Posterior cingulate gyrus (tissue), 11 donors: ENCODE results near the gene JMJD4.

Source experiments
- DNase-seq, 10 donors: peaks; one replicate each; pipeline versions ENCODE4 v3.0.0 to v3.0.0-alpha.2; 2020 to 2021; ENCODE audit warnings: mixed read lengths in 3 of 10
- intact Hi-C: fragments of 100-400 bp; cut with DNase I; formaldehyde crosslinking; loops from one replicate; pipeline ENCODE4 v1.15.1; 2023

The JMJD4 gene

DNA sequence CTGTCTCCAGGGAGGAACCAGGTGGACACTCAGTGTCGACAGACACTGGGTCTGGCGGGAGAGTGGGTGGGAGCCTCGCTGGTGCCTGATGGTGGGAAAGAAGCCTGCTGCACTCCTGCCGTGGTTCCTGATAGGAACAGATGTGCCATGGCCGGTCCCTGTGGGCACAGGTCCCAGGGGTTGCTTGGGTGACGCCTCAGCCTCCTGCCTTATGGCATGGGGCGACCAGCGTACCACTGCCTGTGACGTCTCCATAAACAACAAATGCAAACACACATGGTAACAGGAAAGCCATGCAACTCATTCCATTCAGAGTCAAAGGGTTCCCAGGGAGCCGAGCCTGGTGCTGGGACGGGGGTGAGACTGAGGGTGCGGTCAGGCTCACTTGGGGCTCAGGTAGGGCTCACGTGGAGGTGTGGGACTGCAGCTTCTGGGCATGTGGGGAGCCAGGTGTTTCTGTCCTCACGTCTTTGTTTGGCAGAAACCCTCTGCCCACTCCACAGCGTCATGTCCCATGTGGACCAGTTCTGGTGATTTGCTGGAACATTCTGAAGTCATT lies 34.9 kb upstream of the JMJD4 start:
- DNase-seq, result peak in 2 of 10 donors; percentile 31 to 45
- intact Hi-C loops, result loop anchor here (10.0 kb wide), 1 partner anchor 315 kb away; the partner anchor contains the start of gene ARF1

DNA sequence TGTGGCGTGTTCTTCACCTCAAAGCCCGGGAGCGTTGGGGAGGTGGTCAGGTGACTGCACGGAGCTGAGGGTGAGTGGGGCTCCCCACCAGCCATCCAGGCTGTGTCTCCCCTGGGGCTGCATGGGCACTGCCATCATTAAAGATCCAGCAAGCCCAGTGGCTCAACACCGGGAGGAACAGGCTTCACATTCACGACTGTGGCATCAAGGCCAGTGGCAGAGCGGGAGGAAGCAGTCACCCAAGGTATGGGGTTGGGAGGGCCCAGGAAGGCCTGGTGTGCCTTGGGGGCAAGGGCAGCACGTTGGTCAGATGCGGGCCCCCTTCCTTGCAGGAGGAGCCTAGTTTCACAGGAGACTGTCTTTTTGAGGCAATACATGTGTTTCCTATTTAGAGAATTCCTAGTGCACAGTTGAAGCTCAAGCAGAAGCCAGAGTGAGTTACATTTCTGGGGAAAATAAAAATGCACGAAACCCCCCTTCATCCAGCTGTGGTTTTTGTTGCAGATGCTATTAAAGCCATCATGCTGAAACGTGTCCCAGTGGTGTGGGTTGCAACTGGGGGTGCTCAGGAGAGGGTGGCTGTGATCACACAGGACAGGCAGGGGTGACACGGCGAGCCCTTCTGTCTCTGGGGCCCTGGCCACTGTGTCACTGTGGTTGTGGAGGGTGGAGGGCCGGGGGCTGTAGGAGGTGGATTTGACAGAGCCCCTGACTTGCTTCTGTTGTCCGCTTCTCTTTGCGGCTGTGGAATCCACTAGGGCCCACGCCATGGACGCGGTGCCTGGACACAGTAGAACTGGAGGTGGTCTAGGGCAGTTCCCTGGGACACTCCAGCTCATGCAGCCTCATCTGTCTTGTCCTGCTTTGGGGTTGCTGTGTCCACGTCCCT lies 34.2 kb upstream of the JMJD4 start:
- intact Hi-C loops, result loop anchor here (10.0 kb wide), 1 partner anchor 316 kb away; the partner anchor contains the start of gene ARF1

DNA sequence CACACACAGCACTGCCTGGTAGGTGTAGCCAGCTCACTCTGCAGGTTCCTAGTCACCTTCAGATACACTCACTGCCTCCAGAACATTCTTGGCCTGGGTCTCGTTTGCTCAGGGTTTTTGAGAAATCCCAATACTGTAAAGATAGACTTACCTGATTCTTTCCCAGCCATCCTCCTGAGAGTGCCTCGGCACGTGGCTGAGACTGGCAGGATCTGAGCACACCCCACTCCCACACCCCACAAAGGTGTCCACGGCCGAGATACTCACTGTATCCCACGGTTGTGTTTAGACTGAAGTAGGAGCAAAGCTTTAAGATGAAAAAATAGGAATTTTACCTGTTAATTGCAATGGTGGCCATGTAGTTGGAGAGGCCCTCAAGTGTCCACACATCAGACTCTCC lies 33.5 kb upstream of the JMJD4 start:
- intact Hi-C loops, result loop anchor here (10.0 kb wide), 1 partner anchor 316 kb away; the partner anchor contains the start of gene ARF1
- peak in 2 of 10 donors; percentile 12 to 57 for DNase-seq

More for the DNA sequence above, 34.2 kb upstream of the JMJD4 start:
- DNase-seq, result peak in 3 of 10 donors; percentile 49 to 59 (median 58)

DNA sequence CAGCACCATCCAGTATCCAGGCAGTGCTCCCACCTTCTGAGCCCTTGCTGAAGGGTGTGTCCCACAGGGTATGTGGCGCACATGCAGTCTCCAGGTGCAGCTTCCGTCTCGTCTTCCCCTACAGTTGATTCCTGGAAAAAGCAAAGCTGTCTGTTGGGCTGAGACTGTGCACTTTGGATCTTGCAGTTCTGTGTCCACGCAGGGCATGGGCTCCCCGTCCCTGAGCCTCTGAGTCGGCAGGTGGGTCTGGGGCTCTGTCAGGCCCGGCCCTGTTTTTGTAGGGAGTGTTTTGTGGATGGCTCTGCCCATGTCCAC lies 33.0 kb upstream of the JMJD4 start:
- peak in 1 of 10 donors; percentile 43 for DNase-seq

DNA sequence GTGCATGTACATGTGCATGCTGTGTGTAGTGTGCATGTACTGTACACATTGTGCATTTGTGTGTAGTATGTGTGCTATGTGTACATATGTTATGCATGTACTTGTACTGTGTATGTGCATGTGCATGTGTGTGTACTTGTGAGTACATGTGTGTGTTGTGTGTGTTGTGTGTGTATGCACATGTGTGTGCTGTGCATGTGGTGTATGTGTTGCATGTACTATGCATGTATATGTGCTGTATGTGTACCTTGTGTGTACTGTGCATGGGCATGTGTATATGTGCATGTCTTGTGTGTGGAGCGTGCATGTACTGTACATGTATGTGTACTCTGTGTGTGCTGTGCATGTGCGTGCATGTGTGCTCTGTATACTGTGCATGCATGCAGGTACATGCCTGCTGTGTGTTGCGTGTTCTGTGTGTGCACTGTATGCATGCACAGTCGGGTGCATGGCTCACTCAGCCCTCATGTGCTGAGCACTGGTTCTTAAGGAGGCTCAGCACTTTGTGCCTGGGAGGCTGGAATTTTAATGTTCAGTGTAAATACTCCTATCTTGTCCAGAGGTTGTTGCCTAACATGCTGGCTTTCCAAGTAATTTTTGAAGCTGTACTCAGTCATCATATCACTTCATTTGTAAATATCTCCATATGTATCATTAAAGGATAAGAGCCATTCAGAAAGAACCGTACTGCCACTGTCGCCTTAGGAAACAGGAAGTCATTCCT lies 32.5 kb upstream of the JMJD4 start:
- intact Hi-C loops, result loop anchor here (10.0 kb wide), 1 partner anchor 317 kb away; the partner anchor contains the start of gene ARF1
- DNase-seq, result peak in 1 of 10 donors; percentile 8

More for the DNA sequence above, 33.0 kb upstream of the JMJD4 start:
- intact Hi-C loops, result loop anchor here (10.0 kb wide), 1 partner anchor 317 kb away; the partner anchor contains the start of gene ARF1

DNA sequence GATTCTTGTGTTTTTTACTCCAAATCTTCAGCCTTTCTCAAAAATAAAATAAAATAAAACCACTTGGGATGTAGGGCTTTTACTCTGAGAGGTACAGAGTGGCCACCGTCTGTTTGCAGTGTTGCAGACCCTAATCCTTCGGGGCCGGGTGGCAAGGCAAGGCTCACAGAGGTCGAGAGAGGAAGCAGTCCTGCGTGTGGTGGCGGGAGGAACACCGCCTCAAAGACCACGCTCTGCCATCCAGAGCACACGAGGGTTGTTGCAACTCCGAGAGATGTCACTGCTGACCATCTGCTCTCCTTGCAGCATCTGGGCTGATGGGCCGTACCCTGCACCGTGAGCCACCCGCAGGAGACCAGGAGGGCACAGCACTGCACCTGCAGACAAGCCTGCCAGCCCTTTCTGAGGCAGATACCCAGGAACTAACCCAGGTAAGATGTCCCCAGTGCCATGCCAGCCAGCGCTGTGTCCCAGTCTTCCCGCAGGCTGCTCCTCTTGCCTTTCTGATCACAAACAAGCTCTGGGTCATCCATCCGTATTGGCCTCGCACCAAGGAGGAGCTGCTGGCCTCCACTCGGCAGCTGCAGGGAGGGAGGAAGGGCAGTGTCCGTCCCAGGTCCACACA lies 31.7 kb upstream of the JMJD4 start:
- intact Hi-C loops, result loop anchor here (10.0 kb wide), 1 partner anchor 318 kb away; the partner anchor contains the start of gene ARF1

DNA sequence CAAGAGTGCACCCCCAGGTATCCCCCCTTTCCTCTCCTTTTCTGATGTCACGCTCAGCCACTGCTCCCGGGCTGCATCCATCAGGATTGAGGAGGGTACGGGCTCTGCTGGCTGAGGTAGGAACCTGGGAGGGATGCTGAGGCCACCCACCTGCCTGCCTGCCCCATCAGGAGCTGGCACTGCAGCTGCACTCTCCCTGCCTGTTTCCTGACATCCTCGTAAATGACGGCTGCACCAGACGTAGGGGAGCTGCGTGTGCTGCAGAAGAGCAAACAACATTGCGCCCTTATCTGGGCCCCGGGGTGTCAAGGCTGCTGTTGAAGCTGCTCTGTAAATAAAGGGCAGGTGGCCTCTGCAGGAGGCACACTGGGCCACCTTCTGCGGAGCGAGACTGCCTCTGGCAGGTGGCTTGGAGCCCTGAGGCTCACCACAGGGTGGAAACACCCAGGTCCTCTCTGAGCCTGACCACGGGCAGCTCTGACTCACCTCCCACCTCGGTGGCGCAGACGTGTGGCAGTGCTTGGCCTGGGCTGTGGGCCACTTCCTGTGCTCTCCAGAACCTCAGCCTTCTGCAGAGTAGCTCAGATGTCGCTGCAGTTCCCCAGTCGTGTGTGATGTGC lies 31.0 kb upstream of the JMJD4 start:
- intact Hi-C loops, result loop anchor here (10.0 kb wide), 1 partner anchor 319 kb away; the partner anchor contains the start of gene ARF1

More for the DNA sequence above, 31.7 kb upstream of the JMJD4 start:
- peak in 3 of 10 donors; percentile 50 to 73 (median 66) for DNase-seq

DNA sequence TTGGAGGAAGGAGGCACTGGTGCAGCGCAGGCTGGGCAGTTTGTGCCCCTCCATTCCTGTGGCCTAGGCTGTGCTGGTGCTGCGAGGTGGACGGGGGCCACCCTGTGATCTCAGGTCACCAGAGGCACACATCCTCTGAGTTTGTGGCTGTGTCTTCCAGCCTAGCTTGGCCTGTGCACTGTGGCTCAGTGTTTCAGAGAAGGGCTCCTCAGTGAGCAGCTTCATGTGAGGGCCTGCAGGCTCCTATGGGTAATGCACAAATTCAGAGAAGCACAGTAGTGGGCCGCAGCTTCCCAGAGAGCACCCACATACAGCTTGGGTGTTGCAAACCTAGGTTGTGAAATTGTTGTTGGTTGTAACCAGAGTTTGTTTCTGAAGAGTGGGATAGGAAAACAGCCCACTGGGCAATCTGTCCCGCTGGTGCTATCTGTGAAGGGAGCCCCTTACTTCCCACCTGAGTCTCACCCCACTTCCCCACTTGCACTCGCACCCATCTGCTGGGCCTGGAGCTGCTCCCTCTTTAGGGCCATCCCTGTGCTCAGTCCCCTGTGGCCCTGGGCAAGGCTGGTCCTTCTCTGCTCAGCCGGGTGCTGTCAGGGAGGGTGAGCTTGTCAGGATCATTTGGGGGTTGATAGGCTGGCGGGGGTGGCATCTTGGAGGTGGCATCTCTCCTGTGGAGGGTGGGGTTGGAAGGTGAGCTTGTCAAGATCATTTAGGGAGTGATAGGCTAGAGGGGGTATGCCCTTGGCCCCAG lies 30.3 kb upstream of the JMJD4 start:
- intact Hi-C loops, result loop anchor here (10.0 kb wide), 1 partner anchor 319 kb away; the partner anchor contains the start of gene ARF1
- peak in 3 of 10 donors; percentile 30 to 71 (median 64) for DNase-seq

More for the DNA sequence above, 31.0 kb upstream of the JMJD4 start:
- DNase-seq, result peak in 3 of 10 donors; percentile 66 to 83 (median 70)

DNA sequence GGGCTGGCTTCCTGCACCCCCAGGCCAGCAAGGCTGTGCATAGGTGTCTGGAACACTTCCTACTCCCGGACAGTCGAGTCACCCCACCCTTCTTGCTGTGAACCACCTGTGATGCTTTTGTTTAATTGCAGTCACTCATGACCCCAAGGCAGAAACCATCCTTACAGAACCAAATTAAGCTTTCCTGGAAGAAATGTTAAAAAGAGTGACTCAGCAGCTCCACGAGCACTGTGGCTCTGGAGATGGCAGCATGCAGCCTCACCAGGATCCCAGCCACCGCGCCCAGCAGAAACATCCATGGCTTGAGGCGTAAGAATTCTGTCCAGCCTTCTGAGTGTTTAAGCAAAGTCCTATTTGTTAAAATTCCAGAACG lies 28.9 kb upstream of the JMJD4 start:
- peak in 3 of 10 donors; percentile 80 to 87 (median 80) for DNase-seq
- intact Hi-C loops, result loop anchor here (10.0 kb wide), 1 partner anchor 321 kb away; the partner anchor contains the start of gene ARF1

DNA sequence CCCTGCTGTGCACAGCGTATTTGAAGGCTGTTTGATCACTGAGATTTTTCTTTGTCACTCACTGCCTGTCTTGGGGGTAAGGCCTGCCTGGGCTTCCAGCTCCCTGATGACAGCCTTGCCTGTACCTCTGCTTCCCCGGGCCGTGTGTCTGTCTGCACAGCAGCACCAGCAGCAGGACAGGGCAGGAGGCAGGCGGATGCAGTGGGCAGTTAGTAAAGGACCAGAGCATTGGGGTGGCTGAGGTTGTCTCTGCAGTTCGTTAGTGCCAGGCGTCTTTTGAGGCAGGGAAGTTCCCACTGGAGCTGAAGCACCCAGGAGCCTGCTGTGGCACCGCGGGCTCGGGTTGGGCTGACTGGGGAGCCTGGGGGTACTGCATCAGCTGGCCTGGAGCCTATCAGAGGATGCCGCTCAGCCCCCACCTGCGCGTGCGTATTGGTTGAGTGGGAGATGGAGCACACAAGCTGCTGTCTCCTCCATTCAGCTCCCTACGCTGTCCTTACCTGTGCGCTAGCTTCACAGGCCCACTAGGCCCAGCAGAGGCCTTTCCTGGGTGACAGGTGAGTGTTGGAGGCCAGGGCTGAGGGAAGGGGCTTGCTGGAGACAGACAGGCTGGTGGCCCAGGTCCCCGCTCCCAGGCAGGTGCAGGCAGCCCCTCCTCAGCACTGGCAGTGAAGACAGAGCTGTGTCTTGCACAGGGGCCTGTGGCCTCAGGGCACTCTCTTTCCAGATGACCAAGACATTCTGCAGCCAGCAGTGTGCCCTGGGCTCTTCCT lies 28.3 kb upstream of the JMJD4 start:
- DNase-seq, result peak in 3 of 10 donors; percentile 73 to 76 (median 76)
- intact Hi-C loops, result loop anchor here (10.0 kb wide), 1 partner anchor 321 kb away; the partner anchor contains the start of gene ARF1

DNA sequence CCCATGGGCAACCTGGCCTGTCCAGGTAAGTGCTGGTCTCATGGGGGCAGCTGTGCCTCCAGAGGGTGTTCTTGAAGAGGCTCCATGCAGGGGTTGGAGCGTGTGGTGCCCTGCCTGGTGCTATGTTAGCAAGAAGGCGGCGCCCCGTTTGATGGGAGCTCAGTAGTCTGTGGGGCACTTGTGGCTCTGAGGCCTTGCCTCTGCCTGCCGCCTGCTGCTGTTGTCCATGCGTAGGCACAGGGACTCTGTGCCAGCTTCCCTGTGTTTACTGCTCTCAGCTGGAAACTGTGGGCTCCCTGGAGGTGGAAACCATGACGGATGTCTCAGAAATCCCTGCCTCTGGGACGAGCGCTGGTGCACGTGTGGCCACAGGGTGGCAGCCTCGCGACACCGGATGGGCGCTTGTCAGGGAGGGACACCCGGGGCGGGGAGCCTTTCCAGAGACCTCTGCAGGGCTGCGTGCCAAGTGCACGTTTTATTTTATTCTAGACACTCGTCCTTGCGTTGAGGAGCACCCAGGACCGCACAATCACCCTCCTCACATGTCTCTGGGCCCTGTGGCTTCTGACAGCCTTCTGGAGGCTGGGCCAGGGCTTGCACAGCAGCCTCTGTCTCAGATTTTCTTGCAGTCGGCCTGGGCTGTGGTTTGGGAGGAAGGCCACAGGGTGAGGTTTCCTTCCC lies 27.3 kb upstream of the JMJD4 start:
- DNase-seq, result peak; percentile 76 to 98 (median 86)
- intact Hi-C loops, result loop anchor here (1.0 to 10.0 kb wide), 2 partner anchors 184 to 322 kb away; partner anchors contain the start of gene ARF1

DNA sequence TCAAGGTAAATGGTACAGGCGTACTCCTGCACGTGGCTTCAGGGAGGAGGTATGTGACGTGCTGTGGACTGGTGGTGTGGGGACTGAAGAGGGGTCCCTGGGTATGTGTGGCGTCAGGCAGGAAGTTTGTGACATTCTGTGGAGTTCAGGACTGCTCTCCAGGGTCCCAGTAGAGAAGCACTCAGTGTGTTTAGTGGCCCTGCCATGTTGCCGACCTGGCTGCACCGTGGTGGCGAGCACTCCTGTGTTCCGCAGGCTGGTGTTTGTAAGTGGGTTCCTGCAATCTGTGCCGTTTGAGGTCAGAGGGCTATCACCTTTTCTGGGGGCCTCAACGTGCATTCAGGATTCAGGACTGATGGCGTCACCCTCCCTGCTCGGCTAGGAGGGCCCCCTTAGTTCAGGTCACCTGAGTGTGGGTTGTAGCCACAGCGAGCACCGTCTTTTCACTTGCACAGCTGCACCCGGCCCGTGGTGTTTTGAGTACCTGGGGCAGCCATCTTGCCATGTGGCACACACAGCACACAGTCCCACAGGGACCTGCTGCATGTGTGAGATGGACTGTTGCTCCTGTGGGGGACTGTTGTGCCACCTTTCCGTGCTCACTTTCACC lies 26.6 kb upstream of the JMJD4 start:
- intact Hi-C loops, result loop anchor here (1.0 to 10.0 kb wide), 2 partner anchors 185 to 323 kb away; partner anchors contain the start of gene ARF1
- DNase-seq, result peak in 2 of 10 donors; percentile 80 to 81

DNA sequence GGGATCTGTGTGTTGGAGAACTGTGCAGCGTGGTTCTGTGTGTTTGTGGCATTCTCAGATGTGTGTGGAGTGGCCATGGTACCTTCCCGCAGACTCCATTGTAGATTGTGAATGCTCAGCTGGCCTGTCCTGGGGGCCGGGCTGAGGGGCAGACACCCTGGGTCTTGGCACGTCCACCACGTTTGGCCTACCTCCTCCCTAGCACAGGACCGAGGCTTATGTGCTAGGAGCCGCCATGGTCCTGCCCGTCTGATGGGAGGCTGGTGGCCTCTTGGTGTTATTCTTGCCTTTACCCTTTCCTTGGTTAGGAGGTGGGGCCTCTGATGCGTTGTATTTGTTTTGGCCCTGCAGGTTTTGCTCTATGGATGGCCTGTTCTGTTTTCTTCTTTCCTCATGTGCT lies 25.3 kb upstream of the JMJD4 start:
- intact Hi-C loops, result loop anchor here (10.0 kb wide), 1 partner anchor 324 kb away; the partner anchor contains the start of gene ARF1
- DNase-seq, result peak in 3 of 10 donors; percentile 27 to 50 (median 31)

DNA sequence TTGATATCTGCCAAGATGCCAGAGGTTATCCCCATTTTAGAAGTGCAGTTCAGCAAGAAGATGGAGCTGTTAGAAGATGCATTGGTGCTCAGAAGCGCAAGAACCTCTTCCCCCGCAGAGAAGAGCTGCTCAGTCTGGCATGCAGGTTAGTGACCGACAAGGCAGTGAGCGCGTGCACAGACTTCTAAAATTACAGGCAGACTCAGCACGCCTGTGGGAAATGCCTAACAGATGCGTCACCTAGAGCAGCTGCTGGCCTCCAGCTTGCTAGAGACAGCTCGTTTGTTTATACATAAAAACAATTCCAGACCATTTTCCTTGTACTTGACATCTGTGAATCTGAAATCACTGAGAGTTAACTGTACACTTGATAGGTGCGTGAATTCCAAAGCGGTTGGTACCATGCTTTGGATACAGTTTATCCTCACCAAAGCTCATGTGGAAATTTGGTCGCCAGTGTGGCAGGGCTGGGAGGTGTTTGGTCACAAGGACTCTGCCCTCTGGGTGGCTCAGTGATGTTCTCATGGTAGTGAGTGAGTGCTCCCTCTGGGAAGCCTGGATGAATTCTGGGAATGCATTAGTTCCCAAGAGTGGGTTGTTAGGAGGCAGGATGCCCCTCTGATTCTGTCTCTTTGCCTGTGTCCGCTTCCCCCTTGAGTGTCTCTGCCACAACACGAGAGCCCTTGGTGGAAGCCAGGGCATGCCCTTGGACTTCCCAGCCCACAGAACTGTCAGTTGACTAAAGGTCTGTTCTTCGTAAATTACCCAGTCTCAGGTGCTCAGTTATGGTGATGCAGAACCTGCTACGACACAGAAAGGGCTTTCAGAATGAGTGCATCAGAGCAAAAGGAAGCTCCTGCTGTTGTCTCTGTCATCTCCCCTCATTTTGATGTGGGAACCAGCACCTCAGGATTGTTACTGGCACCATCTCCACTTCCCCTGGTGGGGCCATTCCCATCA lies 24.5 kb upstream of the JMJD4 start:
- intact Hi-C loops, result loop anchor here (10.0 kb wide), 1 partner anchor 325 kb away; the partner anchor contains the start of gene ARF1
- peak in 6 of 10 donors; percentile 37 to 91 (median 74) for DNase-seq

DNA sequence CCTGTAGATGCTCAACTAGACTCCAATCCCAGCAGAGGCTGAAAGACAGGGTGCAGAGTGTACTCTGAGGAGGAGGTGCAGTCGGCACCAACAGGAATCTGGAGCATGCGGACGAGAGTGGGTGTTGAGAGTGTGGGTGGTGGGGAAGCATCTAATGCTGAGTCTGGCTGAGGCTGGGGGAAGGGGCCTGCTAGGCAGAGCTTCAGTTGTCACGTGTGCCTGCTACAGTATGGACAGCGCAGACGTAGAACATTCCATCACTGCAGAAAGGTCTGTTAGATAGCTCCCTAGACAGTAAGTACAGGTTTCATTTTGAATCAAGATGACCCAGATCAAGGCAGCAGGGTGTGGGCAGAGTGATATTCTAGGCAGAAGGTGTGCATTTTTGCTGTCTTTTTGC lies 23.3 kb upstream of the JMJD4 start:
- peak in 9 of 10 donors; percentile 33 to 95 (median 81) for DNase-seq
- intact Hi-C loops, result no loop called here
